ENCODE data around the gene DHRSX.

DNA sequence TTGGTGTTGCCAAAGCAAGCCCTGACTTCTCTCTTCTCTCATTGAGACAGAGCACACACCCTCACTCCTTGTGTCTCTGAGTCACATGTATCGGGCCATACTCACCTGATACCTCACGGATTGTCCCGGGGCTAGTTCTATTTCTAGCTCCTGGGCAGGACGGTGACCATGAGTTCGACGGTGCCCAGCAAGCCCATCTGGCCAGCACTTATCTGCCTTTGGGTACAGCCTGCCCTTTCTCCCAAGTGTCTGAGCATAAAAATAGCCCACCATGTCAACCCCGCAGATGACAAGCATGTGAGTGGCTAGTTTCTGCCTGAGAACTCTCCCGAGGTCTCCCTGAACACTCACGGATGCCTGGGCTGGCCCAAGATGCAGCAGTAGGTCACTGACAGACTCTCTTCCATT, 158.5 kb downstream of the DHRSX start:
- TF ChIP-seq, protein P1, sequence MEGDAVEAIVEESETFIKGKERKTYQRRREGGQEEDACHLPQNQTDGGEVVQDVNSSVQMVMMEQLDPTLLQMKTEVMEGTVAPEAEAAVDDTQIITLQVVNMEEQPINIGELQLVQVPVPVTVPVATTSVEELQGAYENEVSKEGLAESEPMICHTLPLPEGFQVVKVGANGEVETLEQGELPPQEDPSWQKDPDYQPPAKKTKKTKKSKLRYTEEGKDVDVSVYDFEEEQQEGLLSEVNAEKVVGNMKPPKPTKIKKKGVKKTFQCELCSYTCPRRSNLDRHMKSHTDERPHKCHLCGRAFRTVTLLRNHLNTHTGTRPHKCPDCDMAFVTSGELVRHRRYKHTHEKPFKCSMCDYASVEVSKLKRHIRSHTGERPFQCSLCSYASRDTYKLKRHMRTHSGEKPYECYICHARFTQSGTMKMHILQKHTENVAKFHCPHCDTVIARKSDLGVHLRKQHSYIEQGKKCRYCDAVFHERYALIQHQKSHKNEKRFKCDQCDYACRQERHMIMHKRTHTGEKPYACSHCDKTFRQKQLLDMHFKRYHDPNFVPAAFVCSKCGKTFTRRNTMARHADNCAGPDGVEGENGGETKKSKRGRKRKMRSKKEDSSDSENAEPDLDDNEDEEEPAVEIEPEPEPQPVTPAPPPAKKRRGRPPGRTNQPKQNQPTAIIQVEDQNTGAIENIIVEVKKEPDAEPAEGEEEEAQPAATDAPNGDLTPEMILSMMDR (IDR thresholded peaks at IDR 0.05) = no peak
- no peak for TF ChIP-seq POLR2A (IDR thresholded peaks at IDR 0.05)

Data from heart left ventricle (tissue), 13 donors.